CD14-positive monocyte (primary cell): ENCODE results near the gene CLUH. TPM values are rescaled to one million over a fixed set of nuclear protein-coding genes. Genes with fewer than 3 reads are reported as not detected.
A peak's percentile ranks its signal among the peaks of the same experiment; 100 is the strongest.

Experiments used
- DNase-seq, 3 donors: peaks; one replicate each; pipeline ENCODE4 v3.0.0-alpha.2; 2011 to 2022
- H2AFZ ChIP-seq: 2 replicates; pipeline ENCODE4 v1.6.0; 2012; ENCODE audit warnings: mild to moderate bottlenecking, low read depth, low read length, inconsistent platforms; ENCODE audit not compliant: insufficient read depth, poor library complexity, severe bottlenecking
- H3K27ac ChIP-seq, 2 donors: 1 replicate in 1 of 2; 2 replicates in 1 of 2; pipeline ENCODE4 v1.5.1; 2012 to 2013; ENCODE audit warnings: low read length in 2 of 2, control low read depth in 1 of 2, inconsistent platforms in 1 of 2, low read depth in 1 of 2, mild to moderate bottlenecking in 1 of 2
- H3K27me3 ChIP-seq, 2 donors: one replicate each; pipeline versions ENCODE4 v1.6.0 to v1.6.1; 2011 to 2013; ENCODE audit warnings: low read length in 2 of 2; ENCODE audit not compliant: control insufficient read depth in 2 of 2, insufficient read depth in 2 of 2
- H3K36me3 ChIP-seq, 2 donors: replicated peaks in 1 of 2; 1 replicate in 1 of 2; 2 replicates in 1 of 2; pipeline versions ENCODE4 v1.5.1 to v1.6.1; 2012 to 2013; ENCODE audit warnings: low read length in 2 of 2, control low read depth in 1 of 2, inconsistent platforms in 1 of 2, mild to moderate bottlenecking in 1 of 2; ENCODE audit not compliant: insufficient read depth in 2 of 2, control insufficient read depth in 1 of 2
- H3K4me1 ChIP-seq, 2 donors: 1 replicate in 1 of 2; 2 replicates in 1 of 2; pipeline versions ENCODE4 v1.5.1 to v1.6.1; 2012 to 2013; ENCODE audit warnings: low read length in 2 of 2, control low read depth in 1 of 2, inconsistent platforms in 1 of 2, mild to moderate bottlenecking in 1 of 2, moderate library complexity in 1 of 2; ENCODE audit not compliant: insufficient read depth in 2 of 2, control insufficient read depth in 1 of 2
- H3K4me2 ChIP-seq: replicated peaks from 2 replicates; pipeline ENCODE3; 2012; ENCODE audit warnings: low read length, moderate library complexity, mild to moderate bottlenecking; ENCODE audit not compliant: poor library complexity, severe bottlenecking; ENCODE audit errors: extremely low read depth
- H3K4me3 ChIP-seq, 3 experiments: fragments of 200-600 bp in 1 of 3; sonication (generic) in 1 of 3; replicated peaks in 1 of 3; 1 replicate in 2 of 3; 2 replicates in 1 of 3; pipeline ENCODE4 v1.5.1; 2011 to 2013; ENCODE audit warnings: low read length in 3 of 3, mild to moderate bottlenecking in 3 of 3, control low read depth in 2 of 3, low read depth in 2 of 3, inconsistent platforms in 1 of 3, moderate library complexity in 1 of 3
- H3K79me2 ChIP-seq: 2 replicates; pipeline ENCODE4 v1.6.0; 2012; ENCODE audit warnings: mild to moderate bottlenecking, control low read depth, inconsistent platforms, low read length, moderate library complexity; ENCODE audit not compliant: insufficient read depth
- H3K9ac ChIP-seq: 2 replicates; pipeline ENCODE4 v1.6.0; 2017; ENCODE audit warnings: low read length, mild to moderate bottlenecking; ENCODE audit not compliant: insufficient read depth, poor library complexity, severe bottlenecking
- H3K9me3 ChIP-seq, 2 donors: replicated peaks in 1 of 2; 1 replicate in 1 of 2; 2 replicates in 1 of 2; pipeline versions ENCODE4 v1.5.1 to v1.6.1; 2012 to 2013; ENCODE audit warnings: low read length in 2 of 2, control low read depth in 1 of 2; ENCODE audit not compliant: control insufficient read depth in 1 of 2, insufficient read depth in 1 of 2
- H4K20me1 ChIP-seq: 2 replicates; pipeline ENCODE4 v1.6.0; 2012; ENCODE audit warnings: mild to moderate bottlenecking, low read length, control low read depth, moderate library complexity; ENCODE audit not compliant: insufficient read depth
- H3K27ac Mint-ChIP-seq, 7 donors: one replicate each; pipeline ENCODE4 v1.8.0; 2020; ENCODE audit warnings: mild to moderate bottlenecking in 7 of 7, mixed read lengths in 7 of 7, moderate library complexity in 6 of 7, inconsistent platforms in 2 of 7
- H3K27me3 Mint-ChIP-seq, 3 donors: one replicate each; pipeline ENCODE4 v1.8.0; 2021 to 2022; ENCODE audit warnings: low read depth in 3 of 3, mild to moderate bottlenecking in 3 of 3, mixed read lengths in 3 of 3, moderate library complexity in 3 of 3, inconsistent platforms in 1 of 3
- H3K36me3 Mint-ChIP-seq, 2 donors: one replicate each; pipeline ENCODE4 v1.8.0; 2020; ENCODE audit warnings: mixed read lengths in 2 of 2, inconsistent platforms in 1 of 2, mild to moderate bottlenecking in 1 of 2
- H3K4me1 Mint-ChIP-seq: one replicate; pipeline ENCODE4 v1.8.0; 2020; ENCODE audit warnings: mild to moderate bottlenecking, mixed read lengths
- H3K4me3 Mint-ChIP-seq, 2 donors: one replicate each; pipeline ENCODE4 v1.8.0; 2020; ENCODE audit warnings: mild to moderate bottlenecking in 2 of 2, mixed read lengths in 2 of 2, moderate library complexity in 1 of 2
- H3K9me3 Mint-ChIP-seq, 7 donors: one replicate each; pipeline ENCODE4 v1.8.0; 2020 to 2022; ENCODE audit warnings: mixed read lengths in 7 of 7, mild to moderate bottlenecking in 6 of 7, moderate library complexity in 6 of 7, inconsistent platforms in 2 of 7
- WGBS: methylation state at CpG from one replicate; pipeline ENCODE4 v1.1.5; 2013; ENCODE audit warnings: missing lambda C conversion rate; ENCODE audit not compliant: insufficient coverage; 5-methylcytosine and 5-hydroxymethylcytosine counted together
- intact Hi-C, 2 donors: fragments of 100-400 bp; cut with micrococcal nuclease; formaldehyde crosslinking; loops; one replicate each; pipeline versions ENCODE4 v1.15.0 to v1.15.1; 2023
- polyA plus RNA-seq, 3 donors: library from polyadenylated mRNA; depleted of rRNA in 1 of 3; unstranded in 2 of 3; stranded (reverse) in 1 of 3; fragments of 300-500 nt in 2 of 3; fragments of >200 nt in 1 of 3; fragmentation: Illumina TruSeq in 2 of 3; gene quantifications; 1 replicate in 2 of 3; 2 replicates in 1 of 3; pipeline ENCODE4 v1.2.3, GENCODE V29; 2012 to 2021
- TF ChIP-seq, protein P1 (sequence below): fragments of 200-600 bp; IDR thresholded peaks from one replicate; pipeline ENCODE4 v1.8.0; 2022; ENCODE audit warnings: antibody characterized with exemption, mild to moderate bottlenecking

CLUH gene
- polyA plus RNA-seq, 3 donors: 1.6 to 26.2 (median 4.2) TPM

GRCh38 chr17:2707721-2708584, 3.6 kb downstream of the CLUH start:
- Histone ChIP-seq H3K4me1 (peaks cover 31 to 38% of the 10 kb centered on the region in 2 donors), H3K79me2 (peaks cover 79% of the 10 kb centered on the region), H2AFZ (no peak overlapping the region), H3K4me2 (no peak overlapping the region), H3K27ac (peak overlapping the region in 1 of 2 donors; percentile 23), H3K4me3 (no peak overlapping the region), H3K9me3 (no peaks in the 10 kb centered on the region), H3K9ac (no peak overlapping the region), H4K20me1 (peaks cover 69% of the 10 kb centered on the region), H3K36me3 (peaks cover 15 to 16% of the 10 kb centered on the region in 2 donors), H3K27me3 (no peaks in the 10 kb centered on the region)
- DNase-seq: no peak
- H3K4me1 Mint-ChIP-seq: peaks cover 40% of the 10 kb centered on the region
- TF ChIP-seq, protein P1, sequence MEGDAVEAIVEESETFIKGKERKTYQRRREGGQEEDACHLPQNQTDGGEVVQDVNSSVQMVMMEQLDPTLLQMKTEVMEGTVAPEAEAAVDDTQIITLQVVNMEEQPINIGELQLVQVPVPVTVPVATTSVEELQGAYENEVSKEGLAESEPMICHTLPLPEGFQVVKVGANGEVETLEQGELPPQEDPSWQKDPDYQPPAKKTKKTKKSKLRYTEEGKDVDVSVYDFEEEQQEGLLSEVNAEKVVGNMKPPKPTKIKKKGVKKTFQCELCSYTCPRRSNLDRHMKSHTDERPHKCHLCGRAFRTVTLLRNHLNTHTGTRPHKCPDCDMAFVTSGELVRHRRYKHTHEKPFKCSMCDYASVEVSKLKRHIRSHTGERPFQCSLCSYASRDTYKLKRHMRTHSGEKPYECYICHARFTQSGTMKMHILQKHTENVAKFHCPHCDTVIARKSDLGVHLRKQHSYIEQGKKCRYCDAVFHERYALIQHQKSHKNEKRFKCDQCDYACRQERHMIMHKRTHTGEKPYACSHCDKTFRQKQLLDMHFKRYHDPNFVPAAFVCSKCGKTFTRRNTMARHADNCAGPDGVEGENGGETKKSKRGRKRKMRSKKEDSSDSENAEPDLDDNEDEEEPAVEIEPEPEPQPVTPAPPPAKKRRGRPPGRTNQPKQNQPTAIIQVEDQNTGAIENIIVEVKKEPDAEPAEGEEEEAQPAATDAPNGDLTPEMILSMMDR: no peak
- H3K36me3 Mint-ChIP-seq: peaks cover 14 to 17% of the 10 kb centered on the region in 2 donors
- WGBS: 93% methylated on average over 9 of the region's 13 CpGs
- intact Hi-C loops: no loop called here
- H3K9me3 Mint-ChIP-seq: no peaks in the 10 kb centered on the region
- H3K27me3 Mint-ChIP-seq: no peaks in the 10 kb centered on the region
- H3K27ac Mint-ChIP-seq: peak overlapping the region in 2 of 7 donors; percentile 21 to 69
- H3K4me3 Mint-ChIP-seq: no peak overlapping the region

GRCh38 chr17:2706911-2707510, 4.6 kb downstream of the CLUH start:
- Histone ChIP-seq H3K4me3 (no peak overlapping the region), H3K27ac (peak overlapping the region in 1 of 2 donors; percentile 23), H4K20me1 (peaks cover 69% of the 10 kb centered on the region), H2AFZ (no peak overlapping the region), H3K27me3 (no peaks in the 10 kb centered on the region), H3K4me1 (peaks cover 23 to 29% of the 10 kb centered on the region in 2 donors), H3K36me3 (peaks cover 24 to 25% of the 10 kb centered on the region in 2 donors), H3K9me3 (no peaks in the 10 kb centered on the region), H3K4me2 (no peak overlapping the region), H3K9ac (no peak overlapping the region), H3K79me2 (peaks cover 70% of the 10 kb centered on the region)
- H3K36me3 Mint-ChIP-seq: peaks cover 22 to 27% of the 10 kb centered on the region in 2 donors
- H3K4me3 Mint-ChIP-seq: no peak overlapping the region
- TF ChIP-seq, protein P1: no peak
- no peaks in the 10 kb centered on the region for H3K27me3 Mint-ChIP-seq
- 98% methylated on average over 15 of the region's 21 CpGs for WGBS
- peak overlapping the region in 2 of 7 donors; percentile 59 to 80 for H3K27ac Mint-ChIP-seq
- intact Hi-C loops: no loop called here
- H3K4me1 Mint-ChIP-seq: peaks cover 31% of the 10 kb centered on the region
- no peaks in the 10 kb centered on the region for H3K9me3 Mint-ChIP-seq
- DNase-seq: no peak
